Fibroblast of skin of left quadriceps (primary cell): Measurements from ENCODE around the gene MUCL1.

ENCODE experiments used
- DNase-seq, 2 experiments: peaks; one replicate each; pipeline ENCODE4 v3.0.0-alpha.2; 2013; ENCODE audit warnings: low read depth in 2 of 2

MUCL1 gene

GRCh38 chr12:54891717-54892478 lies 37.6 kb downstream of the MUCL1 start:
- no peak for DNase-seq
